LNCAP (cell line): ENCODE data around the gene OAT.

Experiments
- CTCF ChIP-seq: fragments of 450-650 bp; IDR thresholded peaks from 2 replicates; pipeline ENCODE4 v1.5.1; 2017; ENCODE audit warnings: mild to moderate bottlenecking

Gene OAT

GRCh38 chr10:124374535-124375352, 44.0 kb downstream of the OAT start:
- no peak for TF ChIP-seq CTCF

- no peak for TF ChIP-seq CTCF
These were observed 45.8 kb downstream of the OAT start for GRCh38 chr10:124372899-124373298.

- no peak for TF ChIP-seq CTCF
These were observed 48.3 kb downstream of the OAT start for GRCh38 chr10:124370426-124370825.

GRCh38 chr10:124369986-124370385, 48.7 kb downstream of the OAT start:
- TF ChIP-seq CTCF, result no peak

GRCh38 chr10:124369066-124369465, 49.7 kb downstream of the OAT start:
- TF ChIP-seq CTCF, result no peak

- TF ChIP-seq CTCF, result no peak
These were observed 50.8 kb downstream of the OAT start for GRCh38 chr10:124367936-124368335.

GRCh38 chr10:124367414-124367813, 51.3 kb downstream of the OAT start:
- TF ChIP-seq CTCF, result no peak

GRCh38 chr10:124366825-124367224, 51.9 kb downstream of the OAT start:
- no peak for TF ChIP-seq CTCF
